ENCODE measurements around the gene HMX1.

The HMX1 gene

GRCh38 chr4:8854931-8855330, 16.7 kb downstream of the HMX1 start:
- DNase-seq: no peak

- no peak for DNase-seq
These were observed 17.6 kb downstream of the HMX1 start for GRCh38 chr4:8854016-8854415.

GRCh38 chr4:8853249-8853648, 18.4 kb downstream of the HMX1 start:
- no peak for DNase-seq

- DNase-seq: no peak
These were observed 19.4 kb downstream of the HMX1 start for GRCh38 chr4:8852118-8852704.

- no peak for DNase-seq
These were observed 20.1 kb downstream of the HMX1 start for GRCh38 chr4:8851321-8852117.

- no peak for DNase-seq
These were observed 20.8 kb downstream of the HMX1 start for GRCh38 chr4:8850830-8851188.

GRCh38 chr4:8850074-8850829, 21.4 kb downstream of the HMX1 start:
- DNase-seq: no peak

- DNase-seq: no peak
These were observed 22.2 kb downstream of the HMX1 start for GRCh38 chr4:8849266-8850073.

GRCh38 chr4:8848507-8849265, 23.0 kb downstream of the HMX1 start:
- DNase-seq: no peak

GRCh38 chr4:8847764-8848163, 23.9 kb downstream of the HMX1 start:
- no peak for DNase-seq

- DNase-seq: no peak
These were observed 24.3 kb downstream of the HMX1 start for GRCh38 chr4:8847331-8847730.

- DNase-seq: no peak
These were observed 24.8 kb downstream of the HMX1 start for GRCh38 chr4:8846826-8847225.

- no peak for DNase-seq
These were observed 25.5 kb downstream of the HMX1 start for GRCh38 chr4:8846046-8846720.

GRCh38 chr4:8844976-8845690, 26.5 kb downstream of the HMX1 start:
- DNase-seq: no peak

- DNase-seq: no peak
These were observed 28.0 kb downstream of the HMX1 start for GRCh38 chr4:8843597-8843996.

GRCh38 chr4:8842614-8843013, 29.0 kb downstream of the HMX1 start:
- DNase-seq: no peak

- no peak for DNase-seq
These were observed 29.9 kb downstream of the HMX1 start for GRCh38 chr4:8841678-8842268.

GRCh38 chr4:8840816-8841455, 30.7 kb downstream of the HMX1 start:
- no peak for DNase-seq

- DNase-seq: no peak
These were observed 31.4 kb downstream of the HMX1 start for GRCh38 chr4:8840006-8840793.
